Stromal cell of bone marrow (primary cell): ENCODE results near the gene DTX1.

Source experiments
- DNase-seq: peaks from one replicate; pipeline ENCODE4 v3.0.0-alpha.2; 2012; ENCODE audit warnings: low read depth

DTX1 gene

GRCh38 chr12:113095405-113095804, 38.9 kb downstream of the DTX1 start:
- DNase-seq: no peak

GRCh38 chr12:113096675-113097461, 40.3 kb downstream of the DTX1 start:
- DNase-seq: no peak

GRCh38 chr12:113097716-113098440, 41.3 kb downstream of the DTX1 start:
- no peak for DNase-seq

- DNase-seq: peak; percentile 80
These were observed 42.0 kb downstream of the DTX1 start for GRCh38 chr12:113098441-113099028.

- no peak for DNase-seq
These were observed 42.8 kb downstream of the DTX1 start for GRCh38 chr12:113099364-113099763.

GRCh38 chr12:113099764-113100163, 43.2 kb downstream of the DTX1 start:
- DNase-seq: no peak

- no peak for DNase-seq
These were observed 45.2 kb downstream of the DTX1 start for GRCh38 chr12:113101751-113102150.

- DNase-seq: no peak
These were observed 46.3 kb downstream of the DTX1 start for GRCh38 chr12:113102811-113103210.

GRCh38 chr12:113103756-113104450, 47.4 kb downstream of the DTX1 start:
- no peak for DNase-seq

GRCh38 chr12:113104953-113105510, 48.5 kb downstream of the DTX1 start:
- DNase-seq: no peak

- DNase-seq: no peak
These were observed 49.2 kb downstream of the DTX1 start for GRCh38 chr12:113105606-113106271.

- DNase-seq: no peak
These were observed 49.8 kb downstream of the DTX1 start for GRCh38 chr12:113106361-113106760.

- no peak for DNase-seq
These were observed 51.8 kb downstream of the DTX1 start for GRCh38 chr12:113108308-113108707.

GRCh38 chr12:113109360-113109759, 52.8 kb downstream of the DTX1 start:
- no peak for DNase-seq

- no peak for DNase-seq
These were observed 53.5 kb downstream of the DTX1 start for GRCh38 chr12:113109872-113110599.

- no peak for DNase-seq
These were observed 54.7 kb downstream of the DTX1 start for GRCh38 chr12:113111247-113111646.

- DNase-seq: no peak
These were observed 55.7 kb downstream of the DTX1 start for GRCh38 chr12:113112043-113112899.

- DNase-seq: no peak
These were observed 56.9 kb downstream of the DTX1 start for GRCh38 chr12:113113397-113113796.

GRCh38 chr12:113114447-113115178, 58.1 kb downstream of the DTX1 start:
- DNase-seq: no peak
